Stimulated activated CD4-positive, alpha-beta T cell treated with anti-CD3 and anti-CD28 coated beads, Interleukin-1b, Interleukin-23, amount 100 ng/mL, for 1 hour (primary cell): ENCODE measurements around the gene KRT86.
"Not testable (repeated sequence)": the region's sequence is repeated elsewhere in the genome, so short reads cannot be mapped to it uniquely, and the experiment has no call there.

ENCODE experiments used
- DNase-seq, 2 donors: peaks; one replicate each; pipeline ENCODE4 v3.0.0-alpha.2; 2020; ENCODE audit warnings: low read depth in 2 of 2

The KRT86 gene

GRCh38 chr12:52267699-52268098 is 6.7 kb upstream of the KRT86 start:
- DNase-seq, result no peak

GRCh38 chr12:52268212-52268611 is 6.2 kb upstream of the KRT86 start:
- DNase-seq, result no peak

GRCh38 chr12:52270541-52271070 is 3.8 kb upstream of the KRT86 start:
- DNase-seq, result no peak

- DNase-seq, result no peak
These were observed 3.3 kb upstream of the KRT86 start for GRCh38 chr12:52271158-52271557.

GRCh38 chr12:52275686-52276085 is 1.2 kb downstream of the KRT86 start:
- DNase-seq, result no peak

GRCh38 chr12:52277486-52278245 is 3.2 kb downstream of the KRT86 start:
- DNase-seq, result no peak

GRCh38 chr12:52278575-52279421 is 4.4 kb downstream of the KRT86 start:
- peak; percentile 41 to 63 for DNase-seq

- DNase-seq, result no peak
These were observed 5.2 kb downstream of the KRT86 start for GRCh38 chr12:52279422-52280318.

- DNase-seq, result no peak
These were observed 5.9 kb downstream of the KRT86 start for GRCh38 chr12:52280319-52280795.

GRCh38 chr12:52280796-52281560 is 6.5 kb downstream of the KRT86 start:
- DNase-seq, result no peak

GRCh38 chr12:52284562-52285171 is 10.2 kb downstream of the KRT86 start:
- no peak for DNase-seq

- no peak for DNase-seq
These were observed 10.8 kb downstream of the KRT86 start for GRCh38 chr12:52285172-52285745.

- DNase-seq, result no peak
These were observed 11.5 kb downstream of the KRT86 start for GRCh38 chr12:52285851-52286530.

- DNase-seq, result not testable (repeated sequence)
These were observed 12.7 kb downstream of the KRT86 start for GRCh38 chr12:52286857-52287785.

GRCh38 chr12:52287816-52288805 is 13.7 kb downstream of the KRT86 start:
- not testable (repeated sequence) for DNase-seq

GRCh38 chr12:52290483-52291134 is 16.2 kb downstream of the KRT86 start:
- DNase-seq, result not testable (repeated sequence)
